SK-N-SH (cell line): Measurements from ENCODE around the gene MMP14. TPM values are rescaled to one million over a fixed set of nuclear protein-coding genes. Genes with fewer than 3 reads are reported as not detected.
"Not testable (repeated sequence)": the region's sequence is repeated elsewhere in the genome, so short reads cannot be mapped to it uniquely, and the experiment has no call there.

Experiments used
- CTCF ChIA-PET: fragments of 300-600, 350-600 bp; formaldehyde crosslinking; extraction: SDS; loops from one replicate; lab custom pipeline; 2021; lab: Yijun Ruan, JAX
- POLR2A ChIA-PET: fragments of 350-600 bp; sonication (Branson Sonifier 250); formaldehyde crosslinking; extraction: SDS; loops from one replicate; lab custom pipeline; 2020; ENCODE audit warnings: antibody characterized with exemption, inconsistent platforms; lab: Yijun Ruan, JAX
- DNase-seq: peaks from one replicate; pipeline ENCODE4 v3.0.0; 2012
- H2AFZ ChIP-seq: fragments of 200-600 bp; sonication (generic); 2 replicates; pipeline ENCODE4 v1.8.1; 2016; ENCODE audit warnings: antibody characterized with exemption, mild to moderate bottlenecking, low read depth
- H3F3A ChIP-seq: fragments of 200-600 bp; sonication (generic); replicated peaks from 2 replicates; pipeline ENCODE3; 2016; ENCODE audit warnings: antibody characterized with exemption, mild to moderate bottlenecking; ENCODE audit not compliant: insufficient read depth
- H3K27ac ChIP-seq, 2 experiments: fragments of 200-500 bp in 1 of 2; fragments of 200-600 bp in 1 of 2; sonication (Bioruptor generic) in 1 of 2; sonication (generic), shearing (Covaris generic) in 1 of 2; 2 replicates each; pipeline versions ENCODE4 v1.5.1 to v1.6.1; 2014 to 2016; ENCODE audit warnings: low read depth in 2 of 2, inconsistent platforms in 1 of 2, low read length in 1 of 2, mild to moderate bottlenecking in 1 of 2, mixed read lengths in 1 of 2
- H3K27me3 ChIP-seq: fragments of 200-600 bp; sonication (generic), shearing (Covaris generic); 2 replicates; pipeline ENCODE4 v1.6.1; 2016; ENCODE audit warnings: mixed run types; ENCODE audit not compliant: insufficient read depth
- H3K36me3 ChIP-seq, 2 experiments: fragments of 200-500 bp in 1 of 2; fragments of 200-600 bp in 1 of 2; sonication (Bioruptor generic) in 1 of 2; sonication (generic) in 1 of 2; replicated peaks in 1 of 2; 2 replicates each; pipeline versions ENCODE3 to v1.5.1; 2014 to 2016; ENCODE audit warnings: low read length in 1 of 2, mild to moderate bottlenecking in 1 of 2; ENCODE audit not compliant: insufficient read depth in 2 of 2, control insufficient read depth in 1 of 2
- H3K4me1 ChIP-seq, 2 experiments: fragments of 200-500 bp in 1 of 2; fragments of 200-600 bp in 1 of 2; sonication (Bioruptor generic) in 1 of 2; sonication (generic), shearing (Covaris generic) in 1 of 2; 2 replicates each; pipeline versions ENCODE4 v1.5.1 to v1.6.1; 2014 to 2016; ENCODE audit warnings: low read depth in 1 of 2, low read length in 1 of 2, mixed run types in 1 of 2; ENCODE audit not compliant: insufficient read depth in 2 of 2, control insufficient read depth in 1 of 2
- H3K4me2 ChIP-seq: fragments of 200-600 bp; sonication (generic), shearing (Covaris generic); 2 replicates; pipeline ENCODE4 v1.6.1; 2017; ENCODE audit warnings: mixed run types
- H3K4me3 ChIP-seq, 2 experiments: fragments of 200-500 bp in 1 of 2; fragments of 200-600 bp in 1 of 2; sonication (Bioruptor generic) in 1 of 2; sonication (generic), shearing (Covaris generic) in 1 of 2; 2 replicates each; pipeline versions ENCODE4 v1.5.1 to v1.8.1; 2014 to 2016; ENCODE audit warnings: low read depth in 2 of 2, inconsistent platforms in 1 of 2, low read length in 1 of 2, mild to moderate bottlenecking in 1 of 2, mixed read lengths in 1 of 2, moderate library complexity in 1 of 2
- H3K79me2 ChIP-seq: fragments of 200-600 bp; sonication (generic); 2 replicates; pipeline ENCODE4 v1.8.1; 2017; ENCODE audit warnings: mild to moderate bottlenecking; ENCODE audit not compliant: insufficient read depth
- H3K9ac ChIP-seq: fragments of 200-600 bp; sonication (generic); 2 replicates; pipeline ENCODE4 v1.6.1; 2017; ENCODE audit warnings: mixed run types
- H3K9me2 ChIP-seq: fragments of 200-600 bp; sonication (generic); 2 replicates; pipeline ENCODE4 v1.6.1; 2017; ENCODE audit warnings: mixed run types
- H3K9me3 ChIP-seq: fragments of 200-600 bp; sonication (generic); 2 replicates; pipeline ENCODE4 v1.6.1; 2017; ENCODE audit warnings: mixed run types, mild to moderate bottlenecking, moderate library complexity
- H4K20me1 ChIP-seq: fragments of 200-600 bp; sonication (generic); 2 replicates; pipeline ENCODE4 v1.6.1; 2017; ENCODE audit warnings: mild to moderate bottlenecking, mixed run types; ENCODE audit not compliant: insufficient read depth
- EP300 ChIP-seq, 2 experiments: IDR thresholded peaks; 2 replicates each; pipeline versions ENCODE4 v1.4.0 to v1.6.1; 2012; ENCODE audit warnings: borderline replicate concordance in 1 of 2, low read depth in 1 of 2, low read length in 1 of 2
- FOSL2 ChIP-seq: IDR thresholded peaks from 2 replicates; pipeline ENCODE4 v1.4.0; 2012; ENCODE audit warnings: low read depth, mild to moderate bottlenecking, moderate library complexity, borderline replicate concordance
- FOXJ3 ChIP-seq: sonication (generic); formaldehyde crosslinking; IDR thresholded peaks from 2 replicates; pipeline ENCODE4 v1.5.1; 2020; ENCODE audit warnings: mild to moderate bottlenecking, missing genetic modification reagents
- GABPA ChIP-seq: IDR thresholded peaks from 2 replicates; pipeline ENCODE4 v1.4.0; 2012; ENCODE audit warnings: low read depth, mild to moderate bottlenecking
- IRF3 ChIP-seq: fragments of 150-350 bp; IDR thresholded peaks from 2 replicates; pipeline ENCODE4 v1.6.1; 2016; ENCODE audit warnings: mild to moderate bottlenecking, low read depth, low read length
- JUND ChIP-seq: IDR thresholded peaks from 2 replicates; pipeline ENCODE4 v1.4.0; 2012
- RCOR1 ChIP-seq: fragments of 150-350 bp; IDR thresholded peaks from 2 replicates; pipeline ENCODE4 v1.6.1; 2017; ENCODE audit warnings: antibody characterized with exemption, low read length
- REST ChIP-seq: IDR thresholded peaks from 2 replicates; pipeline ENCODE4 v1.6.1; 2012; ENCODE audit warnings: mild to moderate bottlenecking, low read depth, low read length, moderate library complexity
- RFX5 ChIP-seq: IDR thresholded peaks from 2 replicates; pipeline ENCODE4 v1.6.1; 2012; ENCODE audit warnings: mild to moderate bottlenecking, improper control_type of control experiment, low read length
- TAF1 ChIP-seq: IDR thresholded peaks from 2 replicates; pipeline ENCODE4 v1.6.1; 2012; ENCODE audit warnings: low read depth, mild to moderate bottlenecking, low read length, moderate library complexity, borderline replicate concordance
- USF2 ChIP-seq: fragments of 150-350 bp; IDR thresholded peaks from 2 replicates; pipeline ENCODE4 v1.6.1; 2017; ENCODE audit warnings: antibody characterized with exemption, low read length, low read depth, borderline replicate concordance
- WGBS: methylation state at CpG from one replicate; pipeline ENCODE4 v1.1.6; 2017; ENCODE audit warnings: low lambda C conversion rate; 5-methylcytosine and 5-hydroxymethylcytosine counted together
- polyA plus RNA-seq, 3 experiments: library from polyadenylated mRNA; depleted of rRNA; stranded (reverse); fragments of >200 nt; gene quantifications; 2 replicates each; pipeline ENCODE4 v1.2.3, GENCODE V29; 2012

MMP14 gene
- polyA plus RNA-seq, 1 of the 3 experiments (the other 2 are of a cell fraction) = 139 TPM

- no peak for TF ChIP-seq USF2
Measured at GRCh38 chr14:22856428-22856827, 20.0 kb downstream of the MMP14 start (continued).

GRCh38 chr14:22860377-22860776, 24.0 kb downstream of the MMP14 start:
- H3K27ac ChIP-seq, H3K36me3 ChIP-seq, H4K20me1 ChIP-seq, H3K4me1 ChIP-seq, H3K79me2 ChIP-seq, H3F3A ChIP-seq, H3K27me3 ChIP-seq, H3K4me2 ChIP-seq, POLR2A ChIA-PET, H3K9me2 ChIP-seq, H3K9ac ChIP-seq, H2AFZ ChIP-seq, H3K4me3 ChIP-seq, H3K9me3 ChIP-seq, DNase-seq: not testable (repeated sequence)
- WGBS = 47% methylated on average over 3 of the region's 3 CpGs
- CTCF ChIA-PET = interaction anchor here (1.3 to 18.5 kb wide), 3 partner anchors 12 to 304 kb away, joined by 4 to 472 read pairs (median 28); partner anchors contain the start of genes LRP10, MRPL52 and SLC7A7

- POLR2A ChIA-PET = no interaction called here
- CTCF ChIA-PET = interaction anchor here (0.8 to 18.5 kb wide), 6 partner anchors 8 to 291 kb away, joined by 3 to 472 read pairs (median 19); partner anchors contain the start of genes LRP10, MRPL52 and SLC7A7
- H3K4me1 ChIP-seq = no peaks in the 10 kb centered on the region
Measured at GRCh38 chr14:22861651-22862050, 25.3 kb downstream of the MMP14 start.

GRCh38 chr14:22864979-22865378, 28.6 kb downstream of the MMP14 start:
- no peaks in the 10 kb centered on the region for H3K9me3 ChIP-seq
- CTCF ChIA-PET = interaction anchor here (1.2 to 4.9 kb wide), 6 partner anchors 9 to 308 kb away, joined by 3 to 51 read pairs (median 6); no protein-coding TSS in a partner anchor
- no peak overlapping the region for H3K4me2 ChIP-seq
- no peaks in the 10 kb centered on the region for H3F3A ChIP-seq
- no peaks in the 10 kb centered on the region for H3K9me2 ChIP-seq
- TF ChIP-seq TAF1 (no peak), IRF3 (no peak), RFX5 (no peak), REST (no peak), RCOR1 (no peak), GABPA (no peak), FOXJ3 (CRISPR knock-in tag) (no peak), FOSL2 (no peak), JUND (no peak)
- H3K79me2 ChIP-seq = no peaks in the 10 kb centered on the region
- no peaks in the 10 kb centered on the region; a peak in 1 of 4 replicates for H3K4me1 ChIP-seq
- H3K4me3 ChIP-seq = no peak overlapping the region
- no peak overlapping the region for H3K27ac ChIP-seq
- no peaks in the 10 kb centered on the region for H3K27me3 ChIP-seq
- no peak overlapping the region for H2AFZ ChIP-seq
- no peaks in the 10 kb centered on the region for H3K36me3 ChIP-seq
- WGBS = 76% methylated on average over 4 of the region's 4 CpGs
- no peaks in the 10 kb centered on the region for H4K20me1 ChIP-seq
- POLR2A ChIA-PET = no interaction called here
- H3K9ac ChIP-seq = no peak overlapping the region
- DNase-seq = no peak

More at GRCh38 chr14:22861651-22862050, 25.3 kb downstream of the MMP14 start:
- no peaks in the 10 kb centered on the region for H4K20me1 ChIP-seq
- H3F3A ChIP-seq = no peaks in the 10 kb centered on the region
- no peaks in the 10 kb centered on the region for H3K36me3 ChIP-seq
- no peak for TF ChIP-seq RFX5
- TF ChIP-seq EP300 (IDR thresholded peaks at IDR 0.05; ENCODE audit: borderline replicate concordance in 1 of 2, low read depth in 1 of 2, low read length in 1 of 2) = no peak
- TF ChIP-seq, all 33 proteins: peak for 0
- Histone ChIP-seq H3K27ac (no peak overlapping the region), H3K4me2 (no peak overlapping the region), H3K9me2 (no peaks in the 10 kb centered on the region), H3K9ac (no peak overlapping the region), H2AFZ (no peak overlapping the region), H3K4me3 (no peak overlapping the region), H3K9me3 (no peaks in the 10 kb centered on the region), H3K79me2 (no peaks in the 10 kb centered on the region), H3K27me3 (no peaks in the 10 kb centered on the region)
- no peak for DNase-seq
